GM10248 (cell line): Measurements from ENCODE around the gene DUXB.

Source experiments
- CTCF ChIA-PET: fragments of 300-600 bp; sonication (Branson Sonifier 250); formaldehyde crosslinking; extraction: SDS; loops from one replicate; lab custom pipeline; 2021; ENCODE audit warnings: antibody characterized with exemption; lab: Yijun Ruan, JAX
- POLR2A ChIA-PET: fragments of 350-650 bp; sonication (Branson Sonifier 250); formaldehyde crosslinking; extraction: SDS; loops from one replicate; lab custom pipeline; 2020; ENCODE audit warnings: antibody characterized with exemption; lab: Yijun Ruan, JAX
- DNase-seq: peaks from one replicate; pipeline ENCODE4 v3.0.0; 2012; ENCODE audit errors: extremely low spot score
- TF ChIP-seq, protein P1 (sequence below): IDR thresholded peaks from 2 replicates; pipeline ENCODE4 v1.5.1; 2012; ENCODE audit warnings: mild to moderate bottlenecking, low read depth; ENCODE audit errors: extremely low read depth, missing control alignments, control extremely low read depth

DUXB gene

DNA sequence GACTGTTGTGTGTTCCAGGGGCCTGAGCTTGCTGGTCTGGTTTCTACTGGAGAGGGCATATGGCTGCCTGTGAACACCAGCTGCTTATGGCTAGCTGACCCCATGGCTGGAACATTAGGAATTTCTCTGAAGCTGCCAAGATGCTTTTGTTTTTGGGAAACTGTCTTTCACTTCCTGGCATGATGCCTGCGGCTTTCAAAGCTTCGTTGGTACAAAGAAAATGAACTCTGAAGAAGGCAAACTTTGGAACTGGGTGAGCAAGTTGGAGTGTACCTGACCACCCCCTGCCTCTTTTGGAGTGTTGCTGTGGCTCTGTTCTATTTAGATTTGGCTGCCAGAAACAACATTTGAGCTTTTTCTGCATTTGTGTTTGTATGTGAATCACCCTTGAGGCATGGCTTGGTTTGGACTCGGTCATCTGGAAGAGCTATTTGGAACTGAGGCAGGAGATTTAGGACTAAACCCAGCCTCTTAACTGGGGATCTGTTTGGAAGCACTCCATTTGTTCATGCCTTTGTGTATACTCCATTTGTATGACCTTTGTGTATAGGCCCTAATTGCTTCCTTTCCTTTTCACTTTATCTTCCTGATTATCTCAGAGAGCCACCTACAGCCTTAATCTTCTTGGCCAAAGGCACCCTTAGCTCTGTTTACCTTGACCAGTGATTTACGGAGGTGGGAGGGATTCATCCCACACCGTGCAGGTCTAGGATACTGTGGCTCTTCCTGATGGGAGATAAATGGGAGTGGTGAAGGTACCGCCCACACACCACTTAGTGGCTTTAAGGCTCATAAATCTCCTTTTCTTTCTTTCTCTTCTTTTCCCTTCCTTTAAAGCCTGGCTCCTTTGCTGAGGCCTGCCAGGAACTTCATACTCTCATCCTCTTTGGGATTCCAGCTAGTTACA lies 32.3 kb upstream of the DUXB start:
- ChIA-PET CTCF (interaction anchor here (1.1 to 1.7 kb wide), 4 partner anchors 11 to 225 kb away, joined by 3 to 6 read pairs (median 4); no protein-coding TSS in a partner anchor), POLR2A (no interaction called here)
- DNase-seq = no peak
- TF ChIP-seq, protein P1, sequence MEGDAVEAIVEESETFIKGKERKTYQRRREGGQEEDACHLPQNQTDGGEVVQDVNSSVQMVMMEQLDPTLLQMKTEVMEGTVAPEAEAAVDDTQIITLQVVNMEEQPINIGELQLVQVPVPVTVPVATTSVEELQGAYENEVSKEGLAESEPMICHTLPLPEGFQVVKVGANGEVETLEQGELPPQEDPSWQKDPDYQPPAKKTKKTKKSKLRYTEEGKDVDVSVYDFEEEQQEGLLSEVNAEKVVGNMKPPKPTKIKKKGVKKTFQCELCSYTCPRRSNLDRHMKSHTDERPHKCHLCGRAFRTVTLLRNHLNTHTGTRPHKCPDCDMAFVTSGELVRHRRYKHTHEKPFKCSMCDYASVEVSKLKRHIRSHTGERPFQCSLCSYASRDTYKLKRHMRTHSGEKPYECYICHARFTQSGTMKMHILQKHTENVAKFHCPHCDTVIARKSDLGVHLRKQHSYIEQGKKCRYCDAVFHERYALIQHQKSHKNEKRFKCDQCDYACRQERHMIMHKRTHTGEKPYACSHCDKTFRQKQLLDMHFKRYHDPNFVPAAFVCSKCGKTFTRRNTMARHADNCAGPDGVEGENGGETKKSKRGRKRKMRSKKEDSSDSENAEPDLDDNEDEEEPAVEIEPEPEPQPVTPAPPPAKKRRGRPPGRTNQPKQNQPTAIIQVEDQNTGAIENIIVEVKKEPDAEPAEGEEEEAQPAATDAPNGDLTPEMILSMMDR = no peak

DNA sequence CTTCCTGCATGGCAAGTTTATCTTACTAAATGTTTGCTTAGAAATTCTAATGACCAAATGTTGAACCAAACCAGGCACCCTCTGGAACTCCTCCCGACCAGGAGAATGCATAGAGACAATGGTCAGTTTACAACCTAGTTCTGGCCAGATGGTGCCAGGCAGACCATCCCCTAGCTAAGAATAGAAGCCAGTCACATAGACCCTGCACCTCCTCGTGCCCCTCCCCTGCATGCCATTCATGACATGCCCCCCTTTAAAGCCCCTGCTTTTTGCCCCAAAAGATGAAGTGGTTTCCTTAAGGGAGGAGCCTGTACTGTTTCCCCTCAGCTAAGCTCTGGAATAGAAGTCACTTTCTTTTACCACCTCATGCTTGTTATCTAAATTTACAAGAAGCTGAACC lies 31.6 kb upstream of the DUXB start:
- TF ChIP-seq, protein P1 = no peak
- POLR2A ChIA-PET = no interaction called here
- no peak for DNase-seq
- CTCF ChIA-PET = interaction anchor here (1.1 to 1.7 kb wide), 4 partner anchors 11 to 225 kb away, joined by 3 to 6 read pairs (median 4); no protein-coding TSS in a partner anchor

DNA sequence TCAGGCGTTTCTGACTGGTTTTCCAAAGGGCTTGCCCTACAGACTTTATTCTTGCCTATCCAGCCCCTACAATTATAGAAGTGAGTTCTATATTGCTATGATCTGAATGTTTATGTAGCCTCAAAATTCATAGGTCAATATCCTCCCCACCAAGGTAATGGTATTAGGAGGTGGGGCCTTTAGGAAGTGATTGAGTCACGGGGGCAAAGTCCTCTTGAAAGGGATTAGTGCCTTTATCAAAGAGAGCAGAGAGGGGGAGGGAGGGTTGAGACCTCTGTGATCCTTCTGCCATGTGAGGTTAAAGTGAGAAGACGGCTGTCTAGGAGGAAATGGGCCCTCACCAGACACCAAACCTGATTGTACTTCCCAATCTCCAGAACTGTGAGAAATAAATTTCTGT lies 26.0 kb upstream of the DUXB start:
- CTCF ChIA-PET = no interaction called here
- DNase-seq = no peak
- TF ChIP-seq, protein P1 = no peak
- POLR2A ChIA-PET = no interaction called here

DNA sequence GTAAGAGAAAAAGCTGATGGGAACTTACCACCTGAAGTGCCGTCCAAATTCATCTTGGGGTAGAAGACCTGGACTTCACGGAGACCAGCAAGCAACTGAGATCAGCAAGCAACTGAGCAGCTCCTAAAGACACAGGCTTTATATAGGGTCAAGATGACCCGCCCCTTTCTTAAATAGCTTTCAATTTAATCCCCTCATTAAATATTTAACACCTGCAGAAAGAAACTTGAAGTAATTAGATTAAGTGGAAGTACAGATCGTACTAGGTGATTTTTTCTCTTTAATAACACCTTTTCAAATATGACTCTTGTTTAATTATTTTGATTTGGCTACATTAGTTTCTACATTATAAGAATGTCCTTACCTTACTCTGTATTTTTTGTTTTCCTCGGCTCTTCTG lies 25.1 kb upstream of the DUXB start, which contains the start of gene CPHXL:
CPHXL (minus strand) TSS at position 101 of the 400 bp plus-strand sequence; CDS start at position 53, 48 bp downstream.
- ChIA-PET POLR2A (no interaction called here), CTCF (no interaction called here)
- DNase-seq = no peak
- TF ChIP-seq, protein P1 = no peak

DNA sequence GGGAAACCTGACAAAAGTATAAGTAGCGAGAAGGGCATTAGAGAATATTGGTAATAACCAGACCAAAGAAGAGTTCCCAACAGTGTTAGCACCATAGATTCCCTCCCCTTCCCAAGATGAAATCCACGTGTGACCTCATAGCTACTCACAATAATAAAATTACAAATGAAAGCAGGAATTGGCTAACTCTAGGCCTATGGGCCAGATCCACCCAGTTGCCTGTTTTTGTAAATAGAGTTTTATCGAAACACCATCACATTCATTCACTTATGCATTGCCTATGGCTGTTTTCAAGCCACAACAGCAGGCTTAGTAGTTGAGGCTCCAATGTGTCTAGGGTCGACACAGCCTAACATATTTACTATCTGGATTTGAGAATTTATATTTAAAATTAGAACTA lies 17.2 kb upstream of the DUXB start:
- CTCF ChIA-PET = no interaction called here
- TF ChIP-seq, protein P1 = no peak
- POLR2A ChIA-PET = no interaction called here
- DNase-seq = no peak

DNA sequence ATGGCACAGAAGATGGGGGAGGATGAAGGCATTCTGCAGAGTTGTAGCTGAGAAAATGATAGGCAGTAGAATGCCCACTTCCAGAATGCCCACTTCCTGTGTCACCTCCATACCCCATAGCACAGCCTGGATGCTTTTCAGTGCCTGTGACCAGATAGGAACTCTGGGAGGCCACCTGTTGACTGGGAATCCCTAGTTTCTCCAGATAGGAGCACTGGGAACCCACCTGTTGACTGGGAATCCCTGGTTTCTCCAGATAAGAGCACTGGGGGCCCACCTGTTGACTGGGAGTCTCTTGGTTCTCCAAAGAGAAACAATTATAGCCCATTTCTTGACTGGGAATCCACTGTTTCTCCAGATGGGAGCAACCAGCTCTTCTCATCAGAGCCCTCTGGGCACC lies 13.4 kb upstream of the DUXB start:
- ChIA-PET POLR2A (no interaction called here), CTCF (no interaction called here)
- TF ChIP-seq, protein P1 = no peak
- no peak for DNase-seq
